ENCODE measurements around the gene OR2L5. TPM values are rescaled to one million over a fixed set of nuclear protein-coding genes. Genes with fewer than 3 reads are reported as not detected.

OR2L5 gene
- total and polyA plus RNA-seq, 3 experiments from 2014 or later = not detected

Other genes with a start within 250 kb of the OR2L5 start
- not detected for gene OR14A16, start 189.5 kb upstream of the OR2L5 start, total RNA-seq
- not detected for gene OR14A16, start 189.5 kb upstream of the OR2L5 start, polyA plus RNA-seq
- gene OR11L1, start 171.8 kb upstream of the OR2L5 start, total RNA-seq = not detected
- gene OR11L1, start 171.8 kb upstream of the OR2L5 start, polyA plus RNA-seq = not detected
- under 1 TPM; 0.09 to 0.16 TPM for gene TRIM58, start 156.5 kb upstream of the OR2L5 start, total RNA-seq
- gene TRIM58, start 156.5 kb upstream of the OR2L5 start, polyA plus RNA-seq = 0.08 TPM
- gene OR2W3, start 118.1 kb upstream of the OR2L5 start, total RNA-seq = not detected
- not detected for gene OR2W3, start 118.1 kb upstream of the OR2L5 start, polyA plus RNA-seq
- gene OR2T8, start 93.4 kb upstream of the OR2L5 start, total RNA-seq = not detected
- not detected for gene OR2T8, start 93.4 kb upstream of the OR2L5 start, polyA plus RNA-seq
- gene OR2AJ1, start 88.8 kb upstream of the OR2L5 start, total RNA-seq = not detected
- gene OR2AJ1, start 88.8 kb upstream of the OR2L5 start, polyA plus RNA-seq = not detected
- not detected for gene OR2L8, start 64.8 kb upstream of the OR2L5 start, total RNA-seq
- gene OR2L8, start 64.8 kb upstream of the OR2L5 start, polyA plus RNA-seq = not detected
- not detected for gene OR2AK2, start 48.4 kb upstream of the OR2L5 start, total RNA-seq
- not detected for gene OR2AK2, start 48.4 kb upstream of the OR2L5 start, polyA plus RNA-seq
- gene OR2L2, start 16.4 kb downstream of the OR2L5 start, total RNA-seq = not detected
- gene OR2L2, start 16.4 kb downstream of the OR2L5 start, polyA plus RNA-seq = not detected
- not detected for gene OR2L3, start 33.2 kb downstream of the OR2L5 start, total RNA-seq
- gene OR2L3, start 33.2 kb downstream of the OR2L5 start, polyA plus RNA-seq = not detected
- gene OR2L13, start 81.5 kb downstream of the OR2L5 start, total RNA-seq = not detected
- not detected for gene OR2L13, start 81.5 kb downstream of the OR2L5 start, polyA plus RNA-seq
- not detected for gene OR2M5, start 131.5 kb downstream of the OR2L5 start, total RNA-seq
- not detected for gene OR2M5, start 131.5 kb downstream of the OR2L5 start, polyA plus RNA-seq
- not detected for gene OR2M2, start 161.2 kb downstream of the OR2L5 start, total RNA-seq
- not detected for gene OR2M2, start 161.2 kb downstream of the OR2L5 start, polyA plus RNA-seq
- not detected for gene OR2M3, start 183.6 kb downstream of the OR2L5 start, total RNA-seq
- gene OR2M3, start 183.6 kb downstream of the OR2L5 start, polyA plus RNA-seq = not detected
- gene OR2M4, start 217.8 kb downstream of the OR2L5 start, total RNA-seq = not detected
- gene OR2M4, start 217.8 kb downstream of the OR2L5 start, polyA plus RNA-seq = not detected

All from CD8-positive, alpha-beta memory T cell (primary cell).